IPS-20b (cell line): Measurements from ENCODE around the gene IL17RE.

Experiments used
- H3K27ac ChIP-seq: one replicate; pipeline ENCODE4 v1.5.1; 2013; ENCODE audit warnings: low read length
- H3K27me3 ChIP-seq: 2 replicates; pipeline ENCODE4 v1.6.1; 2013; ENCODE audit warnings: mild to moderate bottlenecking, low read length, inconsistent platforms; ENCODE audit not compliant: insufficient read depth
- H3K36me3 ChIP-seq: 2 replicates; pipeline ENCODE4 v1.6.1; 2013; ENCODE audit warnings: low read depth, mild to moderate bottlenecking, inconsistent platforms, low read length, moderate library complexity; ENCODE audit not compliant: insufficient read depth
- H3K4me1 ChIP-seq: 2 replicates; pipeline ENCODE4 v1.6.1; 2013; ENCODE audit warnings: mild to moderate bottlenecking, control low read depth, inconsistent platforms, low read length, moderate library complexity; ENCODE audit not compliant: insufficient read depth
- H3K4me3 ChIP-seq: 2 replicates; pipeline ENCODE4 v1.5.1; 2013; ENCODE audit warnings: mild to moderate bottlenecking, low read length, inconsistent platforms
- H3K9ac ChIP-seq: 2 replicates; pipeline ENCODE4 v1.6.1; 2013; ENCODE audit warnings: low read depth, mild to moderate bottlenecking, inconsistent platforms, low read length, moderate library complexity
- H3K9me3 ChIP-seq: 2 replicates; pipeline ENCODE4 v1.6.1; 2013; ENCODE audit warnings: mild to moderate bottlenecking, low read depth, low read length, inconsistent platforms; ENCODE audit not compliant: insufficient read depth

IL17RE gene

GRCh38 chr3:9912294-9912935 lies 9.8 kb downstream of the IL17RE start:
- Histone ChIP-seq H3K9ac (no peak overlapping the region), H3K36me3 (no peaks in the 10 kb centered on the region), H3K9me3 (no peaks in the 10 kb centered on the region), H3K4me1 (peaks cover 6% of the 10 kb centered on the region; the same call in 1 of the 2 replicates), H3K4me3 (no peak overlapping the region), H3K27ac (no peak overlapping the region), H3K27me3 (peaks cover 28% of the 10 kb centered on the region)

- Histone ChIP-seq H3K27ac (no peak overlapping the region), H3K4me1 (peaks cover 6% of the 10 kb centered on the region; the same call in 1 of the 2 replicates), H3K9me3 (no peaks in the 10 kb centered on the region), H3K9ac (no peak overlapping the region), H3K4me3 (no peak overlapping the region), H3K36me3 (no peaks in the 10 kb centered on the region), H3K27me3 (peaks cover 28% of the 10 kb centered on the region)
Measured at GRCh38 chr3:9913601-9914000, 11.0 kb downstream of the IL17RE start.

DNA sequence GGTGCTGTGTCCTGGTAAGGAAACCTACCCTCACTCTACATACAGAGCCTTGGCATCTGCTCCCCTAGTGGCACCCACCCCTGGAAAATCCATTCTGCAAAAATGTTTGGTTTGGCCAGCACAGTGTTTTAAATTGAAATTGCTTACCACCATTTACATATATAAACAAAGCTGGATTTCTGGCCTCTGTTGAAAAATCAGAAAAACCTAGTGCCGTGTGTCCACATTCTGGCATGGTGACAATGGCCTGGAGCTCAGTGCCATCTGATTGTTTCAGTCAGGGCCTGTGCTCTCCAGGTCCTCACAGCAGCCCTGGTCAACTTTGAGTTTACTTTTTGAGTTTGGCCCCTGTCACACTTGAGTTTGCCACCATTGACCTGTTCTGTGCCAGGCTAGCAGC lies 11.4 kb downstream of the IL17RE start:
- H3K4me3 ChIP-seq, result no peak overlapping the region
- peaks cover 6% of the 10 kb centered on the region; the same call in 1 of the 2 replicates for H3K4me1 ChIP-seq
- no peak overlapping the region for H3K9ac ChIP-seq
- no peak overlapping the region for H3K27ac ChIP-seq
- no peaks in the 10 kb centered on the region for H3K9me3 ChIP-seq
- H3K36me3 ChIP-seq, result no peaks in the 10 kb centered on the region
- H3K27me3 ChIP-seq, result peaks cover 28% of the 10 kb centered on the region

- peak overlapping the region; percentile 74; the same call in 1 of the 2 replicates for H3K4me3 ChIP-seq
- peaks cover 28% of the 10 kb centered on the region for H3K27me3 ChIP-seq
- H3K27ac ChIP-seq, result no peak overlapping the region
- H3K36me3 ChIP-seq, result no peaks in the 10 kb centered on the region
- peak overlapping the region; percentile 68; the same call in 1 of the 2 replicates for H3K9ac ChIP-seq
- peaks cover 6% of the 10 kb centered on the region; the same call in 1 of the 2 replicates for H3K4me1 ChIP-seq
- H3K9me3 ChIP-seq, result no peaks in the 10 kb centered on the region
Measured at GRCh38 chr3:9914559-9915253, 12.1 kb downstream of the IL17RE start.

DNA sequence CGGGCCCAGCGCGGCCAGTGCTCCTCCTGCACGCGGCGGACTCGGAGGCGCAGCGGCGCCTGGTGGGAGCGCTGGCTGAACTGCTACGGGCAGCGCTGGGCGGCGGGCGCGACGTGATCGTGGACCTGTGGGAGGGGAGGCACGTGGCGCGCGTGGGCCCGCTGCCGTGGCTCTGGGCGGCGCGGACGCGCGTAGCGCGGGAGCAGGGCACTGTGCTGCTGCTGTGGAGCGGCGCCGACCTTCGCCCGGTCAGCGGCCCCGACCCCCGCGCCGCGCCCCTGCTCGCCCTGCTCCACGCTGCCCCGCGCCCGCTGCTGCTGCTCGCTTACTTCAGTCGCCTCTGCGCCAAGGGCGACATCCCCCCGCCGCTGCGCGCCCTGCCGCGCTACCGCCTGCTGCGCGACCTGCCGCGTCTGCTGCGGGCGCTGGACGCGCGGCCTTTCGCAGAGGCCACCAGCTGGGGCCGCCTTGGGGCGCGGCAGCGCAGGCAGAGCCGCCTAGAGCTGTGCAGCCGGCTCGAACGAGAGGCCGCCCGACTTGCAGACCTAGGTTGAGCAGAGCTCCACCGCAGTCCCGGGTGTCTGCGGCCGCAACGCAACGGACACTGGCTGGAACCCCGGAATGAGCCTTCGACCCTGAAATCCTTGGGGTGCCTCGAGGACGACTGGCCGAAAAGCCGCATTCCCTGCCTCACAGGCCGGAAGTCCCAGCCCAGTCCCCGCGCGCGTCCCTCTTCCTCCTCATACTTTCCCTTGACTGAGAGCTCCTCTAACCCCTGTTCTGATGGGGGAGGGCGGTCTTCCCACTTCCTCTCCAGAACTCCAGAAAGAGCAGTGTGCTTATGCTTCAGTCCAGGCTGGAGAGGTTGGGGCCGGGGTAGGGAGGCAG lies 12.8 kb downstream of the IL17RE start:
- Histone ChIP-seq H3K4me3 (peak overlapping the region; percentile 74), H3K4me1 (peaks cover 6% of the 10 kb centered on the region; the same call in 1 of the 2 replicates), H3K27ac (no peak overlapping the region), H3K9me3 (no peaks in the 10 kb centered on the region), H3K9ac (peak overlapping the region; percentile 68), H3K27me3 (peaks cover 28% of the 10 kb centered on the region), H3K36me3 (no peaks in the 10 kb centered on the region)

- Histone ChIP-seq H3K4me1 (peaks cover 6% of the 10 kb centered on the region; the same call in 1 of the 2 replicates), H3K27me3 (peaks cover 28% of the 10 kb centered on the region), H3K27ac (no peak overlapping the region), H3K9me3 (no peaks in the 10 kb centered on the region), H3K4me3 (peak overlapping the region; percentile 44; the same call in 1 of the 2 replicates), H3K9ac (no peak overlapping the region), H3K36me3 (no peaks in the 10 kb centered on the region)
Measured at GRCh38 chr3:9916346-9916733, 13.7 kb downstream of the IL17RE start.

DNA sequence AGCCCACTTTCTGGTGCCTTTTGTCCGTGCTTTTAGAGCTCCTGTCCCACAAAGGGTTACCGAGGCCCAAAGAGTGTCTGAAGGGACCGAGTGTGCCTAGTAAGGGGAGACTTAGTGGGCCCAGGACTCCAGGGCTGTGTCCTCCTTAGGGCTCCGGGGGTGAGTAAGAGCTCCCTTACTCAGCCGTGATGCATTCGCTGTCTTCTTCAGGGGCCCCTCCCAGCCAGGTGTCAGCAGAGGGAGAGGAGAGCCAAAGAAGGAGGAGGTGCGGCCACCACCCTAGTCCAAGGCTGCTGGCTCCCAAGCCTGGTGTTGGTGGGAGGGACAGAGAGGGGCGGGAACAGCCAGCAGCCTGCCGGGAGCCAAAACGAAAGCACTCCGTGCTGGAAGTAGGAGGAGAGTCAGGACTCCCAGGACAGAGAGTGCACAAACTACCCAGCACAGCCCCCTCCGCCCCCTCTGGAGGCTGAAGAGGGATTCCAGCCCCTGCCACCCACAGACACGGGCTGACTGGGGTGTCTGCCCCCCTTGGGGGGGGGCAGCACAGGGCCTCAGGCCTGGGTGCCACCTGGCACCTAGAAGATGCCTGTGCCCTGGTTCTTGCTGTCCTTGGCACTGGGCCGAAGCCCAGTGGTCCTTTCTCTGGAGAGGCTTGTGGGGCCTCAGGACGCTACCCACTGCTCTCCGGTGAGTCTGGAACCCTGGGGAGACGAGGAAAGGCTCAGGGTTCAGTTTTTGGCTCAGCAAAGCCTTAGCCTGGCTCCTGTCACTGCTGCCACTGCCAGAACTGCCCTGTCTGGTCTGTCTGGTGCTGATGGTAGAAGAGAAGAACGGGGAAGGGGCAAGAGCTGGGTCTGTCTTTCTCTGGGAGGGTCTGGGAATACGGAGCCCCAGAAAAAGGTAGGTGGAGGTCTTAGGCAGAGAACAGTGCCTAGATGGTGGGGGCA lies 14.4 kb downstream of the IL17RE start, which contains the start of gene IL17RC:
Gene IL17RC (plus strand): TSS at position 365 of the 947 bp plus-strand sequence. CDS start 218 bp downstream, at position 583.
- peaks cover 28% of the 10 kb centered on the region for H3K27me3 ChIP-seq
- peak within 1 kb of the TSS; percentile 68 for H3K9ac ChIP-seq
- no peak within 1 kb of the TSS for H3K27ac ChIP-seq
- H3K4me3 ChIP-seq, result peak within 1 kb of the TSS; percentile 74
- no peaks in the 10 kb centered on the region for H3K9me3 ChIP-seq
- peaks cover 6% of the 10 kb centered on the region; the same call in 1 of the 2 replicates for H3K4me1 ChIP-seq
- H3K36me3 ChIP-seq, result no peaks in the 10 kb centered on the region

GRCh38 chr3:9917820-9918219 lies 15.2 kb downstream of the IL17RE start:
- Histone ChIP-seq H3K36me3 (no peaks in the 10 kb centered on the region), H3K27ac (no peak overlapping the region), H3K9ac (no peak overlapping the region), H3K9me3 (no peaks in the 10 kb centered on the region), H3K4me3 (no peak overlapping the region), H3K27me3 (peaks cover 28% of the 10 kb centered on the region), H3K4me1 (peaks cover 6% of the 10 kb centered on the region; the same call in 1 of the 2 replicates)

- Histone ChIP-seq H3K4me3 (no peak overlapping the region), H3K9me3 (no peaks in the 10 kb centered on the region), H3K27me3 (peaks cover 28% of the 10 kb centered on the region), H3K27ac (no peak overlapping the region), H3K36me3 (no peaks in the 10 kb centered on the region), H3K4me1 (peaks cover 6% of the 10 kb centered on the region; the same call in 1 of the 2 replicates), H3K9ac (no peak overlapping the region)
Measured at GRCh38 chr3:9918261-9919038, 15.8 kb downstream of the IL17RE start.

- Histone ChIP-seq H3K4me1 (no peaks in the 10 kb centered on the region), H3K9me3 (no peaks in the 10 kb centered on the region), H3K4me3 (no peak overlapping the region), H3K9ac (no peak overlapping the region), H3K27me3 (peaks cover 9% of the 10 kb centered on the region; the same call in 1 of the 2 replicates), H3K36me3 (no peaks in the 10 kb centered on the region; the same call in 1 of the 2 replicates), H3K27ac (no peak overlapping the region)
Measured at GRCh38 chr3:9928158-9928557, 25.5 kb downstream of the IL17RE start.
